ENCODE measurements around the gene CPNE4.

- TF ChIP-seq SUZ12 (IDR thresholded peaks at IDR 0.05; ENCODE audit: extremely low read depth, insufficient read depth, insufficient read length) (no peak), ZNF274 (IDR thresholded peaks at IDR 0.05; ENCODE audit: low read depth, low read length) (no peak), YY1 (IDR thresholded peaks at IDR 0.05; ENCODE audit: insufficient read depth, insufficient read length) (no peak)
Observed at GRCh38 chr3:131749826-131750225, 285.0 kb downstream of the CPNE4 start.
